COLO829 (cell line): ENCODE data around the gene MYOF.
"Not testable (repeated sequence)": the region's sequence is repeated elsewhere in the genome, so short reads cannot be mapped to it uniquely, and the experiment has no call there.

Experiments used
- DNase-seq: peaks from one replicate; pipeline ENCODE4 v3.0.0; 2012; ENCODE audit warnings: low spot score

The MYOF gene

DNA sequence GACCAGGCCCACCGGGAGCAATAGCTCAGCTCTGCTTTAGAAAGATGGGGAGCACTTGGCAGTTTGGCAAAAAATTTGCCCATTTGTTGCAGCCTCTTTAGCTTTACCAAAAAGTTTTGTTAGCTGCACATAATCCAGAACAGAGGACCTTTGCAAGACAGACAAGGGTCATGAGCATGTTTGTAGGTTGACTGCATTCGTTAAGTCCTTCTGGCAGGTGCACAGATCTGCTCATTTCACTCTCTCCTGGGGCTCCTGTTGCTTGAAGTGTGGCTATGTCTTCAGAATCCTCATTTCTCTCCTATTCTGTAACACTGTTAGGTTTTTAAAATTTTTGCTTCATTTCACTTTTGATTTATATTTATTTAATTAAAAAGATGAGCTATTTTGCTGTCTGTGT, 96.8 kb downstream of the MYOF start:
- no peak for DNase-seq

DNA sequence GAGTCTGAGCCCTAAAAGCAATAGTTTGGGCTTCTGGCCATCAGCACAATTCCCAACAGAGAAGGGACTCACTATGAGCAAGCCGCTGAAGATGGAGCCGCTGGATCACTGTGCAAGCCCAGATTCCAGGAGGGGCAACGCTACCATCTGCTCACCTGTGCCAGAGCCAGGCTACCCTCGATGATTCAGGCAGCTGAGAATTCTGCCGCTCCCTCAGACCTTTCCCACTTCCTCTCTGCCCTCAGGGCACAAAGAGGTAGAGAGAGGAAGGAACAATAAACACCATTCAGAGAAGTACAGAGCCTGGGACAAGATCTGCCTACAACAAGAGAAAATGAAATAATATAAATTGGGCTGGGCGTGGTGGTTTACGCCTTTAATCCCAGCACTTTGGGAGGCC, 98.1 kb downstream of the MYOF start:
- peak; percentile 66 for DNase-seq

DNA sequence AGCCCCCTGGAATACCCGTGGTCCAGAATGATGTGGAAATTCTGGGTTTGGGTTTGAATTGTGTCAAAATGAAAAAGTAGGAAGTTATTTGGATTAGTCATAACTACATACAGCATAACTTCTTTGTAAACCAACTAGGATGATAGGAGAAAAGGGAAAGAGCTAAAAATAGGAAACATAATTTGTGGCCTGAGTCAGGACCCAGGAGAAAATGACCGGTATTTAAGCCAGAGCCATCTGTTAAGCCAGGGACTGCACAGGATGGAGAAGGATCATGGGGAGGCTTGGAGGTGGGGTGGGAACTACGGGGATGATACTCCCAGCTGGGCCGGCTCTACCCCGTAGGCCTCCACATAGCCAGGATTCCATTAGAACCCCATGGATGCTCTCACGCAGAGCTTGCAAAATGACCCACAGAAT, 98.6 kb downstream of the MYOF start:
- DNase-seq: peak; percentile 24

DNA sequence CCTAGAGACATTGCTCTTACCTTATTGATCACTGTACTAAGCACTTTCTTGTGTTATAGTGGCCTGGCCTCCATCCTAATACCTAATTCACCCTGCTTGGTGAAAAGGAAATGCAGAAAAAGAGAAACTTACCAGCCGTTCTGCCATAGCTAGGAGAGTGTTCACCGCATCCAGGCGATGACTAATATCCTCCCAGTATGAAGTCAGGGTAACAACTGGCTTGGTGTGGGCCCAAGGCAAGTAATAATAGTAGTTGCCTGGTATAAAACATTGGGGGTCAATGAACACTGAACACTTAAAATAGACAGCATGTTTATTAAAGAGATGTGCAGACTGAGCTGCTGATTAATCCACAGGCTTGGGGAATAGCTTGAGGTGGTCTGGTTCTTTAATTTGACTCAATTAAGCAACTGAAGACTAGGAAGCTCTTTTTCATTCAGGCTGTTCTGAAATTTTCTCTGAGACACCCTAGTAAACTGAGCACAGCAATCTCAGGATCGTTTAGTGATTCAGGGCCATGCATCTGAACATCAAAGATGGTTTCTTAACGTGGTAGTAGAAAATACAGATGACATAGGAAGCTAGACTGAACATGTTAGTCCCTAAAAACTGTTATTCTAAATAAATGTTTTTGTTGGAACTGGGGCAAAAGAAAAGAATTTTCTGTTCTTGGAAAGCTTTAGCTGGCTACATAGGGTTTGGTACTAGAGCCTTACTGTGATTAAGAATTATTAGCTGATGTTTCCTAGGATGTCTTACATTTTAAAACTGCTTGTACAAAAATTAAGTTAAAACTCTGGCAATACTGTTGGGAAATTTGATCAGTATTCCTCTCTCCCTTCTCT, 102.2 kb downstream of the MYOF start:
- no peak for DNase-seq

GRCh38 chr10:93378997-93379730, 103.0 kb downstream of the MYOF start:
- DNase-seq: no peak

DNA sequence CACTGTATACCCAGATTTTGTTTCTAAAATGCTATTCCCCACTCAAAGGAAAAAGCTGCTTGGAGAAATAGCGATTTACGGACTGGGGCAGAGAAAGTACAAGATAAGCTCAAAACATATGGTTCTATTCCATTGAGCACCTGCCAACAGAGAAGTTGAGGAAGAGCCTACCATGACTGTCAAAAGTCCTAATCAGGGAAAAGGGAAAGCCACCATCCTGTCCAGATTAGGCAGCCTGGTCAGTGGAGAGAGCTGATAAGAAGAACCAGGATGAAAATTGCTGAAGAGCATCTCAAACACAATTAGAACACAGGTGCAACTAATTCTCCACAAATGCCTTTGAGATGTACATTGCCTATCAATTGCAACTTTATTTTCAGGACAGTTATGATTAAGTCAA, 104.1 kb downstream of the MYOF start:
- no peak for DNase-seq

GRCh38 chr10:93376372-93377293, 105.5 kb downstream of the MYOF start:
- DNase-seq: peak; percentile 53

DNA sequence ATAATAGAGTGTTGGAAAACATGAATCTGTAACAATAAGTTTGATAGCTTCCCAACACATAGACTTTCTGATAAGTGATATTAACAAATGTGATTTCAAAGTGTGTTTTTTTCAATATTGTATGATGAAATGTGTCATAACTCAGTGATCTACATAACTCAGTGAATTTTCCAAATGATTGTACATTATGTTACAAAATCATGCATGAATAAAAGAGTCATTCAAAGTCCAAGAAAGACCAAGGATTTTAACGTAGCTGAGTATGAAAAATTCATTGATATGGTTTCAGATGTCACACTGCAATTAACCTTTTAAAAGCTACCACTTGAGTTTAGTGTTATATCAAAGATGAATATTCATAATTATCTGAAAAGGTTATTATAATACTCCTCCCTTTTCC, 111.2 kb downstream of the MYOF start:
- DNase-seq: no peak

DNA sequence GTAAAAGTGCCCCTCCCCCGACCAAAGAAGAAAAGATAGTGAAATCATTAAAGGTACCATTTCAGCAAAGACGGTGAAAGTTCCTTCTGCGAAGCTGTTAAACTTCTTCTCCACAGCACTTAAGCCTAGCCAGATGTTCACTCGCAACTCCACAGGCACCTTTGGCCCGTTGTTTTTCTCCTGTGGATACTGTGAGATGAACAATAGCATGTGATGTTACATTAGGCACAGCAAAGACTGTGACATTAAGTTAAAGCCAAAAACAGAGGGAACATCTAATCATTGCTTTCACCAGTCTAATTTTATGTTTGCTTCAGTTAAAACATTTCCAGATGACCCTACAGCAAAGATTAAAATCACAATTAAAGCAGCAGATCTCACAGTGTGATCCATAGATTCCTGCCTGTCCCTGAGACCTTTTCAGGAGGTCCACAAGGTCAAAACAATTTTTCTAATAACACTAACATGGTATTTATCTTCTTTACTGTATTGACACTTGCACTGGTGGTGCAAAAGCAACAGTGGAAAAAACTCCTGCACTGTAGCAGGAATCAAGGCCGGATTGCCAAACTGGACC, 112.5 kb downstream of the MYOF start:
- DNase-seq: no peak

GRCh38 chr10:93368210-93368609, 113.9 kb downstream of the MYOF start:
- DNase-seq: no peak

- DNase-seq: no peak
These were observed 114.5 kb downstream of the MYOF start for GRCh38 chr10:93367664-93368063.

DNA sequence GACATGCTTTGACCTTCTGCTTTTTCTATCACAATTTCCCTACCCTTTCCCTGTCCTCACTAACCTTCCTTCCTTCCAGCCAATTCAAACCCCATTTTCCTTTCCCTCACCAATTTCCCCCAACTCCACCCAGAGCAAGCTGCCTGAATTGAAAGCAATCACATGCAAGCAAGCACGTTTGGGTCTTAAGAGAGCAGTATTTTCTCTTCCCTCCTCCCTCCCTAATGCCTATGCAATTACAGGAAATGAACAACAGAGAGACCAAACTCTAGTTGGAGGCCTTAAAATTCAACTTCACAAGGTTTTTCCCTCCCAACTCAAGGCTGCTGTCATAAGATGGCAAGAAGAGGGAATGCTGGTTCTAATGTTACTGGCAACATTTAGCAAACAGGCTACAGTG, 117.2 kb downstream of the MYOF start:
- DNase-seq: no peak

DNA sequence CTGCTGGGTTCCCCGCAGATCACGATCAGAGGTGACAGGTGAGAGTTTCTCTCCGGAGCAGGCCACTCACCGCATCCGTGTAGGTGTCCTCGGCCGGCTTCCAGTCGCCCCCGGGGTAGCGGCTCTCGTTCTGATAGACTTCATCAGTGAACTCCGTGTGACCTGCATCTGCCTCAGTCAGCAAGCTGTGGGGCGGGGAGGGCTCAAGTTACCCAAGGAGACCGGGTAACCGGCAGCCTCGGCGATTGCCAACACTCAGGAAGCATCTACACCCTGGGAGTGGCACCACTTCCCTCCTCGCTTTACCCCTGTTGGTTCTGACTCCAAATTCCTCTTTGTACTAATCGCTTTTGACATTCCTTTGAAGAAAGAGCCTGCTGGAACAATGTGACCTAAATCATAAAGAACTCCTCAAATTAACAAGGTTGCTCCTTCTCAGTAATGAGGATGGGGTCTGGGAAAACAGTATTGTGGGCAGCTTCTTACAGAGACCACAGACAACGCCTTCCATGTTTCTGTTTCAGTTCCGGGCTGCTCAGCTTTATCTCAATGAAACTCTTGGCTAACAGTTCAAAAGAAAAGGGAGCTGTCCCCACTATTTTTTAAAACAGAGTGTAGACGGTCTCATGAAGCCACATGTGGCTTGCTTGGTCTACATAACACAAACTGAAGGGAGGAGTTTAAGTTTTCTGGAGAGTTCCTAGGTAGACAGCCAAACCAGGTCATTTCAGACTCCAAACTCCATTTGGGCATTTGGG, 118.1 kb downstream of the MYOF start:
- DNase-seq: no peak

- not testable (repeated sequence) for DNase-seq
These were observed 123.7 kb downstream of the MYOF start for GRCh38 chr10:93358398-93358797.

GRCh38 chr10:93357680-93358079, 124.5 kb downstream of the MYOF start:
- DNase-seq: no peak

DNA sequence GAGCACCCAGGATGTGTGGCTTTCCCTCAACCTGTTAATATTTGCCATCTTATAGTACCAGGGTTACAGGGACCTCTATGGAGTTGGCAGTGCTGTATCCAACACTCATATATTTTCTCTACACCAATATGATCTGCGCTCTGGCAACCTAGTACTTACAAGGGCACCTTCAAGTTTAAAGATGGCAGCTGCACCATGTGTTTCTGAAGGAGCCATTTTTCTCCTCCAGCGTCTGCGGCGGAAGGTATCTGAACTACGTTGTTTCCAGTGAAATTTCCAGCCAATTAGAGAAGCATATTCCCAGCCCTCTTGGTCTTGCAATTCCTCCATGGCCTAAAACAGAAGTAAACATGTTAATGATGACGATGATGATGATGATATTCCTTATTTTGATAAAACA, 125.6 kb downstream of the MYOF start:
- DNase-seq: no peak

DNA sequence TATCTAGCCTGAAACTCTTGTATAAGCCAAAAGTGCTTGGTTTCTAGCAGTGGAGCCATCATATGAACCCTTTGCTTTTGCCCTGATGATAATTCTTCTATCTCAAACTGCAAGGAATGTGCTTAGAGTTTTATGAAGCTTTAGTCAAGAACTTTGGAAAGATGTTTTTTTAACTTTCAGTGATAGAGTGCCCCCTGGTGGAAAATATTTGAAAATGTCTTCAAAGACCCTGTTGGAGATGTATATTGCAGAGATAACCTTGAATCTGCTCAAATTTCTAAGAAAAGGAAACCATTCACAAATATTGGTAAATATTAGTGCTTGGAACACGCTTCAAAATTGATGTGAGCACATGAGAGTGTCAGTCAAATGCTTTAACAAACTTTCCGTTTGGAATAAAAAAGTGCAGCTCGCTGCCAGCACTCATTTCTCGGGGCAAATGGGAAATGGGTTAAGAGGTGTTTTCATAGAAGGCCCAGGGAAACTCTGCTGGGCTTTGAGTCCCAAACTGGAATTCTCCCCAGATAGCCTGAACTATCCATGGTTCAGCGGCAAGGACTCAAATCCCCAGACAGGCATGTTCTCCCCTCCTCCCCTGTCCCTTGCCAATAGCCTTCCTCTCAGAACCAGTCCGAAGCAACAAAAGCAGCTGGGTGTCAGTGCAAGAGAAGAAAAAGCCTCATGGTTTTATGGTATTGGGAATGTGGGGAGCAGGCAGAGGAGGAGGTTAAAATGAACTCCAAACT, 129.3 kb downstream of the MYOF start:
- peak; percentile 44 for DNase-seq

- DNase-seq: peak; percentile 26
These were observed 135.4 kb downstream of the MYOF start for GRCh38 chr10:93346694-93347093.

GRCh38 chr10:93346108-93346507, 136.0 kb downstream of the MYOF start:
- no peak for DNase-seq

DNA sequence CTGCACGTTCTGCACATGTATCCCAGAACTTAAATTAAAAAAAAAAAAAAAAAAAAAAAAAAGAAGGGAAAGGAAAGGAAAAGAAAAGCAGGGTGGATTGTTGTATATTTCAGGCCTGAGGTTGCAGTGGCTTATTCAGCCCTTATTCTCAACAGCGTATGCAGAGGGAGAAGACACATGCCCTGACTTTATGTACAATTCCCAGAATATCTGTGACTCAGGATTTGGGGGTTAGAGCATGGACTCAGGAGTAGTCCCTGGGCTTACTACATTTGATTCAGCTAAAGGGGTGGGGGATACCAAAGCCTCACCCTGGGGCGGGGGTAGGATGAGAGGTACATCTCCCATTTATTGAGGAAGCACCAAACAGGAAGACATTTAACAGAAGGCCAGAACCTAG, 137.4 kb downstream of the MYOF start:
- DNase-seq: no peak

GRCh38 chr10:93342921-93343320, 139.2 kb downstream of the MYOF start:
- DNase-seq: no peak
